HG03442 (cell line): ENCODE results near the gene CEP192.
"Not testable (repeated sequence)": the region's sequence is repeated elsewhere in the genome, so short reads cannot be mapped to it uniquely, and the experiment has no call there.

ENCODE experiments used
- ATAC-seq: cut with Tn5 transposase; IDR thresholded peaks from one replicate; pipeline ENCODE4 v1.9.1; 2021; ENCODE audit warnings: mild to moderate bottlenecking, moderate library complexity; ENCODE audit not compliant: unreplicated experiment

CEP192 gene

GRCh38 chr18:12990967-12991820, at the start of gene CEP192:
Gene CEP192, plus strand, starts transcription at chr18:12991362. Its CDS starts 8,063 bp downstream, at chr18:12999425.
- peak; percentile 83 for ATAC-seq

GRCh38 chr18:12943215-12943614, 47.9 kb upstream of the CEP192 start:
- no peak for ATAC-seq

- ATAC-seq, result no peak
Observed at GRCh38 chr18:12944709-12945108, 46.5 kb upstream of the CEP192 start.

GRCh38 chr18:12946549-12947284, 44.4 kb upstream of the CEP192 start:
- ATAC-seq, result no peak

- ATAC-seq, result peak; percentile 70
Observed at GRCh38 chr18:12947285-12948049, 43.7 kb upstream of the CEP192 start, which contains the start of gene SEH1L. Gene SEH1L, plus strand, starts transcription at chr18:12948011. Its CDS starts 111 bp downstream, at chr18:12948122.

- ATAC-seq, result peak; percentile 62
Observed at GRCh38 chr18:12948050-12948804, 42.9 kb upstream of the CEP192 start.

GRCh38 chr18:12958478-12958877, 32.7 kb upstream of the CEP192 start:
- ATAC-seq, result no peak

- no peak for ATAC-seq
Observed at GRCh38 chr18:12960395-12960794, 30.8 kb upstream of the CEP192 start.

- ATAC-seq, result no peak
Observed at GRCh38 chr18:12960853-12961397, 30.2 kb upstream of the CEP192 start.

- ATAC-seq, result no peak
Observed at GRCh38 chr18:12963069-12963468, 28.1 kb upstream of the CEP192 start.

- ATAC-seq, result no peak
Observed at GRCh38 chr18:12968115-12968514, 23.0 kb upstream of the CEP192 start.

GRCh38 chr18:12968619-12969018, 22.5 kb upstream of the CEP192 start:
- ATAC-seq, result no peak

GRCh38 chr18:12973562-12974213, 17.5 kb upstream of the CEP192 start:
- no peak for ATAC-seq

GRCh38 chr18:12975488-12975887, 15.7 kb upstream of the CEP192 start:
- no peak for ATAC-seq

GRCh38 chr18:12976305-12976704, 14.9 kb upstream of the CEP192 start:
- ATAC-seq, result no peak

- not testable (repeated sequence) for ATAC-seq
Observed at GRCh38 chr18:12980065-12980464, 11.1 kb upstream of the CEP192 start.

GRCh38 chr18:12989397-12990122, 1.6 kb upstream of the CEP192 start:
- no peak for ATAC-seq

GRCh38 chr18:12990123-12990475, 1.1 kb upstream of the CEP192 start:
- ATAC-seq, result no peak

- ATAC-seq, result no peak
Observed at GRCh38 chr18:12990641-12990966, 558 bp upstream of the CEP192 start.
